Motor neuron (in vitro differentiated cells): ENCODE results near the gene ADAM20. TPM values are rescaled to one million over a fixed set of nuclear protein-coding genes. Genes with fewer than 3 reads are reported as not detected.

Source experiments
- ATAC-seq, 8 experiments: fragments of 200-7000 bp; cut with Tn5 transposase; replicated peaks in 6 of 8; 2 replicates each; pipeline ENCODE4 v1.8.0; 2021; ENCODE audit warnings: mild to moderate bottlenecking in 8 of 8, moderate library complexity in 8 of 8
- H3K27ac ChIP-seq, 2 donors: fragments of 250-450 bp; sonication (Bioruptor Pico); 2 replicates each; pipeline ENCODE4 v1.9.0; 2021; ENCODE audit warnings: antibody characterized with exemption in 2 of 2, mild to moderate bottlenecking in 2 of 2, moderate library complexity in 1 of 2
- H3K4me1 ChIP-seq, 2 donors: fragments of 250-450 bp; sonication (Bioruptor Pico); replicated peaks in 1 of 2; 2 replicates each; pipeline ENCODE4 v1.6.1; 2021; ENCODE audit warnings: antibody characterized with exemption in 2 of 2, mild to moderate bottlenecking in 2 of 2, moderate library complexity in 1 of 2
- H3K4me3 ChIP-seq, 5 donors: fragments of 250-450 bp; sonication (Bioruptor Pico); 2 replicates each; pipeline ENCODE4 v1.9.0; 2021; ENCODE audit warnings: antibody characterized with exemption in 5 of 5, mild to moderate bottlenecking in 5 of 5, moderate library complexity in 4 of 5
- WGBS, 10 experiments: fragments of 450-650 bp; shearing (Covaris generic); methylation state at CpG; one replicate each; pipeline ENCODE4 v1.0.0; 2022; 5-methylcytosine and 5-hydroxymethylcytosine counted together
- in situ Hi-C, 9 experiments: fragments of 400-800 bp; cut with MboI; loops; one replicate each; pipeline ENCODE4 v1.15.0; 2021; ENCODE audit warnings: low sequenced_read_pairs in 9 of 9, low pct_unique_long_range_greater_than_20kb in 2 of 9; ENCODE audit not compliant: unreplicated experiment in 9 of 9
- total RNA-seq, 8 experiments: library from RNA; unstranded; fragments of 300-600 nt; gene quantifications; 2 replicates each; pipeline versions ENCODE4 v1.2.3 to v1.2.4, GENCODE V29; 2022

Gene ADAM20
- total RNA-seq = 1 to 10 TPM in 7 of 8 experiments, under 1 TPM in 1; 0.17 to 1.9 (median 1.5) TPM

GRCh38 chr14:70534904-70535303 is at the start of gene ADAM20:
Gene ADAM20, minus strand, starts transcription at chr14:70535004. Its CDS starts 10,247 bp downstream, at chr14:70524757.
- no peaks in the 10 kb centered on the region for H3K4me1 ChIP-seq
- ATAC-seq = no peak
- H3K4me3 ChIP-seq = no peak within 1 kb of the TSS
- in situ Hi-C loops = no loop called here
- no peak within 1 kb of the TSS for H3K27ac ChIP-seq

- H3K4me3 ChIP-seq = no peak overlapping the region
These were observed 42.1 kb upstream of the ADAM20 start for GRCh38 chr14:70576891-70577290.

GRCh38 chr14:70573050-70573449 is 38.2 kb upstream of the ADAM20 start:
- no peak for ATAC-seq
- Histone ChIP-seq H3K27ac (no peak overlapping the region), H3K4me1 (no peaks in the 10 kb centered on the region), H3K4me3 (no peak overlapping the region)
- WGBS, 10 experiments = 50 to 100% (median 100%) methylated on average over 1 of the region's 1 CpG; no CpG with 5 or more reads in 2 of the 10 experiments
- in situ Hi-C loops = loop anchor here in 1 of 9 experiments (25.0 kb wide), 2 partner anchors 186 to 761 kb away; no protein-coding TSS in a partner anchor

More at GRCh38 chr14:70576891-70577290, 42.1 kb upstream of the ADAM20 start:
- 86 to 100% (median 93%) methylated on average over 1 to 2 of the region's 2 CpGs for WGBS, 10 experiments
- H3K27ac ChIP-seq = no peak overlapping the region
- no peaks in the 10 kb centered on the region for H3K4me1 ChIP-seq
- no peak for ATAC-seq
- in situ Hi-C loops = no loop called here

GRCh38 chr14:70571139-70571538 is 36.3 kb upstream of the ADAM20 start:
- ATAC-seq = no peak
- WGBS, 10 experiments = 83 to 100% (median 100%) methylated on average over 1 to 2 of the region's 2 CpGs; no CpG with 5 or more reads in 1 of the 10 experiments
- no peak overlapping the region for H3K27ac ChIP-seq
- no peak overlapping the region for H3K4me3 ChIP-seq
- in situ Hi-C loops = loop anchor here in 1 of 9 experiments (25.0 kb wide), 2 partner anchors 184 to 759 kb away; no protein-coding TSS in a partner anchor
- no peaks in the 10 kb centered on the region for H3K4me1 ChIP-seq

- WGBS, 10 experiments = 20 to 100% (median 55%) methylated on average over 1 to 2 of the region's 2 CpGs; no CpG with 5 or more reads in 4 of the 10 experiments
- Histone ChIP-seq H3K4me3 (no peak overlapping the region), H3K27ac (no peak overlapping the region), H3K4me1 (no peaks in the 10 kb centered on the region)
- in situ Hi-C loops = loop anchor here in 1 of 9 experiments (25.0 kb wide), 2 partner anchors 180 to 755 kb away; no protein-coding TSS in a partner anchor
- ATAC-seq = peak in 3 of 8 experiments; percentile 78 to 88 (median 85)
These were observed 33.0 kb upstream of the ADAM20 start for GRCh38 chr14:70567791-70568190.

- Histone ChIP-seq H3K4me1 (no peaks in the 10 kb centered on the region), H3K27ac (no peak overlapping the region), H3K4me3 (no peak overlapping the region)
- ATAC-seq = no peak
- 83 to 100% (median 100%) methylated on average over 1 of the region's 1 CpG; no CpG with 5 or more reads in 4 of the 10 experiments for WGBS, 10 experiments
- in situ Hi-C loops = loop anchor here in 1 of 9 experiments (25.0 kb wide), 2 partner anchors 177 to 752 kb away; no protein-coding TSS in a partner anchor
These were observed 29.1 kb upstream of the ADAM20 start for GRCh38 chr14:70563869-70564268.

GRCh38 chr14:70563417-70563816 is 28.6 kb upstream of the ADAM20 start:
- H3K27ac ChIP-seq = no peak overlapping the region
- in situ Hi-C loops = loop anchor here in 1 of 9 experiments (25.0 kb wide), 2 partner anchors 176 to 751 kb away; no protein-coding TSS in a partner anchor
- H3K4me3 ChIP-seq = no peak overlapping the region
- 83 to 100% (median 100%) methylated on average over 1 to 4 of the region's 4 CpGs; no CpG with 5 or more reads in 1 of the 10 experiments for WGBS, 10 experiments
- no peak for ATAC-seq
- no peaks in the 10 kb centered on the region for H3K4me1 ChIP-seq

- in situ Hi-C loops = loop anchor here in 1 of 9 experiments (25.0 kb wide), 2 partner anchors 171 to 746 kb away; no protein-coding TSS in a partner anchor
- no peak for ATAC-seq
- Histone ChIP-seq H3K4me3 (no peak overlapping the region), H3K27ac (no peak overlapping the region), H3K4me1 (no peaks in the 10 kb centered on the region)
These were observed 23.6 kb upstream of the ADAM20 start for GRCh38 chr14:70558356-70558755.

- Histone ChIP-seq H3K4me1 (no peaks in the 10 kb centered on the region), H3K27ac (no peak overlapping the region), H3K4me3 (no peak overlapping the region)
- in situ Hi-C loops = loop anchor here in 1 of 9 experiments (25.0 kb wide), 2 partner anchors 169 to 744 kb away; no protein-coding TSS in a partner anchor
- WGBS, 10 experiments = 3 to 100% (median 67%) methylated on average over 2 to 15 of the region's 19 CpGs
- ATAC-seq = peak in 2 of 8 experiments; percentile 96 to 99
These were observed 21.1 kb upstream of the ADAM20 start for GRCh38 chr14:70555890-70556289.

- Histone ChIP-seq H3K27ac (no peak overlapping the region), H3K4me1 (no peaks in the 10 kb centered on the region), H3K4me3 (no peak overlapping the region)
- WGBS, 10 experiments = 43 to 100% (median 82%) methylated on average over 1 to 4 of the region's 5 CpGs; no CpG with 5 or more reads in 2 of the 10 experiments
- in situ Hi-C loops = no loop called here
- ATAC-seq = peak in 1 of 8 experiments; percentile 84
These were observed 3.3 kb upstream of the ADAM20 start for GRCh38 chr14:70538087-70538486.

- whole genome bisulfite sequencing, 10 experiments = 67 to 100% (median 89%) methylated on average over 1 of the region's 1 CpG; no CpG with 5 or more reads in 7 of the 10 experiments
- H3K4me1 ChIP-seq = no peaks in the 10 kb centered on the region
- in situ Hi-C loops = no loop called here
- no peak overlapping the region for H3K27ac ChIP-seq
- H3K4me3 ChIP-seq = no peak overlapping the region
- no peak for ATAC-seq
These were observed 2.0 kb upstream of the ADAM20 start for GRCh38 chr14:70536830-70537229.

GRCh38 chr14:70530417-70530816 is 4.4 kb downstream of the ADAM20 start:
- no peak overlapping the region for H3K27ac ChIP-seq
- WGBS, 10 experiments = 64 to 100% (median 90%) methylated on average over 1 to 2 of the region's 2 CpGs; no CpG with 5 or more reads in 1 of the 10 experiments
- ATAC-seq = no peak
- in situ Hi-C loops = no loop called here
- no peak overlapping the region for H3K4me3 ChIP-seq
- no peaks in the 10 kb centered on the region for H3K4me1 ChIP-seq

- H3K4me3 ChIP-seq = no peak overlapping the region
- ATAC-seq = peak in 1 of 8 experiments; percentile 90
These were observed 7.2 kb downstream of the ADAM20 start for GRCh38 chr14:70527501-70528105.

More at GRCh38 chr14:70527501-70528105, 7.2 kb downstream of the ADAM20 start:
- in situ Hi-C loops = no loop called here
- no peak overlapping the region for H3K27ac ChIP-seq
- WGBS, 10 experiments = 30 to 95% (median 72%) methylated on average over 1 to 2 of the region's 2 CpGs
- no peaks in the 10 kb centered on the region for H3K4me1 ChIP-seq
